ENCODE measurements around the gene MEGF10.
"Not testable (repeated sequence)": the region's sequence is repeated elsewhere in the genome, so short reads cannot be mapped to it uniquely, and the experiment has no call there.

Gene MEGF10

DNA sequence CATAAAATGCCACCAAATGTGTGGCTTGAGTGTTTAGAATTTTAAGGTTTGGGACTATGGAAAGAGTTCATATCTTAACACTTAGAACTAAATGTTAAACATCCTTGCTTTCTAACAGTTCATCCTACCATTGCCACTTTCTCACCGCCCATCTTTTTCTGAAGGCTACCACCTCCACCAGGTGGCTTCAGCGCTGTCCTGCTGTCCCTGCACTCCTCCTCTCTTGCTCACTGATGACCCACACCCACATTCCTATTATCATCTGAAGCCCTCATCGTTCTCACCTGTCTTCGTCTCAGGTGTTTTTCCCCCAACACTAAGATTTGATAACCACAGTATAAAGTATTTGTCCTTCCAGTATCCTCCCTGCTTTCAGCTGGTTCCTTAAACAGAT lies 7.4 kb downstream of the MEGF10 start:
- DNase-seq (ENCODE audit: low spot score) = no peak

GRCh38 chr5:127298656-127299055 lies 8.1 kb downstream of the MEGF10 start:
- no peak for DNase-seq (ENCODE audit: low spot score)

DNA sequence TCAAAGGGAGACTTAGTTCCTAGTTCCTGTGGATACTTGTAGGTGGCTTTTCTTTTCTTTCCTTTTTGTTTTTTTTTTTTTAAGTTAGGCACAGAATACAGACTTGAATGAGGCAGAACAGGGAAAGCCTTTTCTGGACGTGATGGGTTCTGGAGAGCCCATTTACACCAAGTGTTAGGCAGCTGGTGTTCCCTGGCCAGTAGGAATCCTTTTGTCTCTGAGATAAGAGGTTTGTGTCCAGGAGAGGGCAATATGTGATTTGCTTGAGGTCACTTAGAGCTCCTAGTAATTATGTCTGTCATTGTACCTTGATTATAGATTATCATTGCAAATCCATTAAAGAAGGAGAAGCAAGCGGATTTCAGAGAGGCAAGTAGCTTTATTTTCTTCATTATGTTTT lies 9.1 kb downstream of the MEGF10 start:
- no peak for DNase-seq (ENCODE audit: low spot score)

DNA sequence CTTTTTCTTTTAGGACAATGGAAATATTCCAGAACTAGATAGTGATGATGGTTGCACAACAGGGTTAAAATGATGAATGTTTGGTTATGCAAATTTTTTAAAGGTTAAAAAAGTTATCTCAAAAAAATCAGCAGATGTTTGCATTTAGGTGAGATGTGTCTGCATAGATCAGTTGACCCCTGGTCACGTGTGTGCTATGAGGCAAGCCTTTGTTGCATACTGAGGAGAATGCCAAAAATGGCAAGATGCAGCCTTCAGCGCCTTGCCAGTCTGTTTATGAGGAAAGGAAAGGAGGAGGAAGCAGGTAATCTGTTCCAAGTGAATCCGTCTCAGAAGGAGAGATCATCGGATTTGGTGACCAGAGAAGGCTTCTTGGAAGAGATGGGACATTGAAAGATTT lies 11.9 kb downstream of the MEGF10 start:
- DNase-seq (ENCODE audit: low spot score) = no peak

DNA sequence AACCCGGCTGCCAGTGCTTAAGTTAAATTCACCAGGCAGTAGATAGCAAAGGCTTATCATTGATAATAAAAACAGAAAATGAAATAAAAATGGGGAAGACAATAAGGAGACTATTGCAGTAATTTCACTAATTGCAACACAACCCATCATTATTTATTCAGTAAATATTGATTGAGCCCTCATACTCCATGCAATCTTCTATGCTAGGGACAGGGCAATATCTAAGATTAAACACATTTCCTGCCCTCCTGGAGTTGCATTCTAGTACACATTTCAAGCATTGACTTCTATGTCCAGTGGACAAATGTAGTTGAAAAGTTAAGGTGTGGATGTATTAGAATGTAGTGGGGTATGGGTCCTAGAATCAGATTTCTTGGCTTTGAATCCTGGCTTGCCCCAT lies 12.8 kb downstream of the MEGF10 start:
- DNase-seq (ENCODE audit: low spot score) = no peak

DNA sequence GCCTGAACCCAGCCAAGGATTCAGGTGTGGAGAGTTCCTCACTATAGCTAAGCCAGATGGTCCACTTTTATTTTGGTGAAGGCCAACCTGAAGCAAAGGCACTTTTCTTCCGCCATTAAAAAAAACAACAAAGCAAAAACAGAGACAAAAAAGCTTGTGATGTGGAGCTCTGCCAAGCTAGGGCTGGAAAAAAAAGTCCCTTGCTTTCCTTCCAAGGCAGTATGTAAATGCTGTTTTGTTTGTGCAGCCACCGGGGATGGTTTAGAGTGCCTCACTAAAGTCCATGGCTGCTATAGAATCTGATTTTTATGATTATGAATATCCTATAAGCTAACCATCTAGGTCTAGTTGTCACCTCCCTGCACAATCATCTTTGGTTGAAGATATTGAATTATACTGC lies 14.9 kb downstream of the MEGF10 start:
- DNase-seq (ENCODE audit: low spot score) = no peak

DNA sequence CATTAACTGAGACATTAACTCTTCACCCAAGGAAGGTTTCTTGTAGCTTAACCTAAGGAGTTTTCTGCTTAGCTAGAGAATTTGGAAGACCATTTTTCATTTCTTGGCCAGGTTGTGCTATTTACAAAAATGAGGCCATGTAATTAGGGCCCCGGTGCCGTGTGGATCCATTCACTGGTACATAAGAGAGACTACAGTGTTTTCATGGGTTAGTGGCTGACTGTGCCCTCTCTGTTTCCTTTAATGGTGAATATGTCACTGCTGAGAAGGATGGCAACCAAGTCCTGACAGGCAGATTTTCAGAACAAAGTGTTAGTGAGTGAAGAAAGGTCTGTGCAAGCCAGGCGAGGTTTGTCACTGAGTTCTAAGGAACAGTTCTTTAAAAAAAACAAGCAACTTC lies 15.4 kb downstream of the MEGF10 start:
- DNase-seq (ENCODE audit: low spot score) = no peak

GRCh38 chr5:127306647-127307046 lies 16.1 kb downstream of the MEGF10 start:
- no peak for DNase-seq (ENCODE audit: low spot score)

- DNase-seq (ENCODE audit: low spot score) = no peak
Measured at GRCh38 chr5:127307868-127308267, 17.3 kb downstream of the MEGF10 start.

- not testable (repeated sequence) for DNase-seq (ENCODE audit: low spot score)
Measured at GRCh38 chr5:127308325-127308724, 17.7 kb downstream of the MEGF10 start.

DNA sequence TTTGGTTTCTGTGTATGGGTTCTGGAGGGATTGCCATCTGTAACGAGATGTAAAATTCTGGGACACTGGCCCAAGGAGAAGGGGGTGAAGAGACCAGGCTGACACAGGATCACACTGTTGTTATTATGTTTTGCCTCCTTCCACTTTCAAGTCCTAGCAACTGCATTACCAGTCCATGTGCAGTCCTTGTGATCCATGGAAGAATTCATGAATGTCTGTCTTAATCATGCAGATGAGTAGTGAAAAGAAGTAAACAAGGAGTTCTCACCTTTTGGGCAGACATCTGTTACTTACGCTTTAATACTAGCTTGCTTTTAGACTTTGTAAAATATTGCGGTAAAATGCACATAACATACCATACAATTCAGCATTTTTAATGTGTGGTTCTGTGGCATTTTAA lies 18.3 kb downstream of the MEGF10 start:
- no peak for DNase-seq (ENCODE audit: low spot score)

DNA sequence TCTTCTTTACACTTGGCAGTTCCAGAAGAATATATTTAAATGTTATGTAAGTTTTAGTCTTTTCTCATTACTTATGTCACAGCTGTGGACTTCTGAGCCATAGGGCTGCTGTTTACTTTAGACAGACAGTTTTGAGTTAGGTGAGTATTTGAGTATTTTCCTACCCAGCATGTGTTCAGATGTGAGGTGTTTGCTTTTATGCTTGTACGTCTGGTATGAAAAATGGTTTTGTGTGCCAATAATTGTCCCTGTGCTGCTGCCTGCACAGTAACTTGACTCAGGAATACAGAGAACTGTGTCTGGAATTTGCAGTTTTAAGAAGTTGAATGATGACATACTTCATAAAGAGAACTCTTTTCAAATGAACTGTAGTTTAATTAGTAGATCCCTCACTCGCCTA lies 20.8 kb downstream of the MEGF10 start:
- no peak for DNase-seq (ENCODE audit: low spot score)

DNA sequence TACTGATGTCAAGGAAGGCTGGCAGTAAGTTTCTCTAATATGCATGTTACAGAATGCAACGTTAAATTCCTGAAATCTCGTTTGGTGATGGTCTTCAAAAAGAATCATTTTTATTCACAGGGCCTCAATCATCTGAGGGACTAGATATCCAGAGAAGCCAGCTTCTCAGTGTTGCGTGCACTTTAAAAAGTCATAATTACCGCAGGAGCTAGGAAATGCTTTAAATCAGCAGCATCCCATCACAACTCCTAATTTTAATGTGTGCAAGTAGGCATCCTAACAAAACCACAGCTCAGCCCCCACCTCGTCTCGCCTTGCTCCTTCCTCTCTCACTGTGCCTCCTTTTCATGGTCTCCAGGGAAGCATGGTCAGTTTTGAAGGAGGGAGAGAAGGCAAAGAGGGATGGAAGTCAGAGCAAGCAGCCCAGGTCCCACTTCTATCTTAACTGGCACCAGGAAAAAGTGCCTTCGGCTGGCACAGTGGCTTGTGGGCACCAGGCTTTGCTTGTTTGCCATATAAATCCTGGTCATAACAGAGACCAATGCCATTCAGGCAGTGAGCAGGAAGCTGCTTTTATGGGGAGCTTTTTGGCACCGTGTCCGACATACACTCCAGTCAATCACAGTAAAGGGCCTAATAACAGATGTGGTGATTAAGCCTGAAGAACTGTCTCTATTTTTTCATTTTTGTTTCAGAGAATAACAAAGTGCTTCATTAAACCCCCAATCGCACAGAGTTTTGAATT lies 21.4 kb downstream of the MEGF10 start:
- no peak for DNase-seq (ENCODE audit: low spot score)

GRCh38 chr5:127313379-127313778 lies 22.8 kb downstream of the MEGF10 start:
- no peak for DNase-seq (ENCODE audit: low spot score)

DNA sequence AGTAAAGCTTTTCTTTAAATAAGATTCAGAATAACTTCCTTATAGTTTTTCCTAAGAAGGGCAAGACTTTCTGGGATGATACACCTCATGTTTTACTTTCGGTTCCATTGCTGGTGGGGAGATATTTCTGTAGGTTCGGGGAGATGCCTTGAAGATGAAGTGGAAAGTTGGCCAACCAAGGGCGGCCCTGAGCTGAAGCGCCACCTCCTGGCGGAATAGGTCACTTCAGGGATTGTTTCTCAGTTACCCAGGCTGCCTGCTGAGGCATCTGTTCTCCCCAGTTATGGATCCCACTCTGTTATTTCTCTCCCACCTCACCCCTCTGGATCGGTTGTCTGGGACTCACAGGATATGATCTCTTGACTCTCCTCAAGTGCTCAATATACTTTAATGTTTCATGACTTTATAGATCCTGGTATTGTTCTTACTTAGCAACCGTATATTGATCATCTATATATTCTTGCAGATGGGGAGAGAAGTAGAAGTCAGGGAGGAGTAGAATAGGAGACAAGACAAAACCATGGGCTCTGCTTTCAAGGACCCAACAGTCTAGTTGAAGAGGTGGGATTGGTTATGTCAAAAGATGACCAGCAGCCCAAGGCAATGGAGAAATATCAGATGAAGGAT lies 23.4 kb downstream of the MEGF10 start:
- peak; percentile 73 for DNase-seq (ENCODE audit: low spot score)

DNA sequence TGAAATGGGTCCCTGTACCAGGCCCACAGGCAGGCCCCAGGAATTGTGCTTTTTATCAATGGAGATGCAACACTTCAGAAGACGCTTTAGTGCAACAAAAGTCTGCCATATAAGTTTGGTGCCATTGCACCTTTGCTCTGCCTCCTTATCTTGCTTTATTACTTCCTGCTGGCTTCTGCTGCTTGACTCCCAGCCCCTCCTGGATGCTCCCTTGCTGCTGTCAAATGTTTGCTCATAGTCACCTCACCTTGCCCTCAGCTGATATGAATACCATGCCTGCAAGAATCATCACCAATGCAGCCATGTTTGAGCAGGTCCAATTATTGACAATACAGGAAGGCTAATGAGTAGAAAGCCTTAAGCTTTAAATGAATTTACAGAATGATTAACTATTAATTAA lies 25.4 kb downstream of the MEGF10 start:
- DNase-seq (ENCODE audit: low spot score) = no peak

DNA sequence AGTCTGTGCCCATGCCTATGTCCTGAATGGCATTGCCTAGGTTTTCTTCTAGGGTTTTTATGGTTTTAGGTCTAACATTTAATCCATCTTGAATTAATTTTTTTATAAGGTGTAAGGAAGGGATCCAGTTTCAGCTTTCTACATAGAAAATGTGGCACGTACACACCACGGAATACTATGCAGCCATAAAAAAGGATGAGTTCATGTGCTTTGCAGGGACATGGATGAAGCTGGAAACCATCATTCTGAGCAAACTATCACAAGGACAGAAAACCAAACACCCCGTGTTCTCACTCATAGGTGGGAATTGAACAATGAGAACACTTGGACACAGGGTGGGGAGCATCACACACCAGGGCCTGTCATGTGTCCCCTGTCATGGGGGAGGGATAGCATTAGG lies 26.8 kb downstream of the MEGF10 start:
- DNase-seq (ENCODE audit: low spot score) = not testable (repeated sequence)

GRCh38 chr5:127320032-127320965 lies 29.7 kb downstream of the MEGF10 start:
- no peak for DNase-seq (ENCODE audit: low spot score)

- no peak for DNase-seq (ENCODE audit: low spot score)
Measured at GRCh38 chr5:127321465-127321864, 30.9 kb downstream of the MEGF10 start.

DNA sequence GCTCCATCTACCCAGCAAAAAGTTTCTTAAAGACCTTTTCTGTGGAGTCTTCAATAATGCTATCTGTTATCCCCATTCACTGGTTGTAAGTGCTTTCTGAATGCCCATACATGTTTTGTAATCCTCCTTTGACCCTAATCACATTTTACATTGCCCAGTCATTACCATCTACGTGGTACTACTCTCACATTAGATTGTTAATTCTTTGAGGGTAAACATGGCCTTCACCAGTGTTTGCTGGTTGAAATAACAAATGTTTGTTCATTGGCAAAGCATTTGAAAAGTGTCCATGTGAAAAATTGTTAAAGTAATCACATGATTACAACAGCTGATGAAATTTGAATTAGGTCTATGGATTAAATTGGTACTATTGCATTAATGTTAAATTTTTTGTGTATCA lies 31.8 kb downstream of the MEGF10 start:
- no peak for DNase-seq (ENCODE audit: low spot score)

DNA sequence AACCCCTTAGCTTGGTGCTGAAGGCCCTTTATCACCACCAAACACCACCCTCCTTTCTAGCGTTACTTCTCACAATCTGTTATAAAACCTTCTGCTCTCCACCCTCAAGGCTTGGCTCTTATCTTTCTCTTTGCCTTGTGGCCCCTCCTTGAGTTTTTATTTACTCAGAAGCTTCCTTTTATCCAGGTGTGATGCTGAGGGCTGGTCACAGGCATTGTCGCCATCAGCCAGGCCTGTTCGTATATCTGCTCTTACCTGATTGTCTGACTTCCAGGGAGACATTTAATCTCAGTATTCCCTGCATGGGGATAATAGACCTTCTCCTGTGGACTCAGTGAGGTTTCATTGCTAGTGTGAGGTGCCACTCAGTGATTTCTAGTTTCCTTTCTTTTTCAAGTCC lies 34.2 kb downstream of the MEGF10 start:
- no peak for DNase-seq (ENCODE audit: low spot score)

- no peak for DNase-seq (ENCODE audit: low spot score)
Measured at GRCh38 chr5:127326431-127326830, 35.8 kb downstream of the MEGF10 start.
